ENCODE measurements around the gene MTHFD1.

MTHFD1 gene

GRCh38 chr14:64454671-64455070 is 66.5 kb downstream of the MTHFD1 start:
- no peak for DNase-seq

GRCh38 chr14:64459405-64460136 is 71.4 kb downstream of the MTHFD1 start:
- DNase-seq, result no peak

GRCh38 chr14:64461221-64461620 is 73.1 kb downstream of the MTHFD1 start:
- DNase-seq, result no peak

- DNase-seq, result no peak
Measured at GRCh38 chr14:64463195-64463594, 75.0 kb downstream of the MTHFD1 start.

GRCh38 chr14:64463873-64464272 is 75.7 kb downstream of the MTHFD1 start:
- no peak for DNase-seq

GRCh38 chr14:64464651-64465050 is 76.5 kb downstream of the MTHFD1 start:
- DNase-seq, result no peak

GRCh38 chr14:64465191-64465822 is 77.2 kb downstream of the MTHFD1 start, which contains the start of gene AKAP5:
TSS of gene AKAP5 (plus strand) at chr14:64465499. CDS start at chr14:64468395, 2,896 bp downstream.
- peak; percentile 94 for DNase-seq

- DNase-seq, result peak; percentile 26
Measured at GRCh38 chr14:64465831-64466554, 77.8 kb downstream of the MTHFD1 start.

- no peak for DNase-seq
Measured at GRCh38 chr14:64467101-64467500, 78.9 kb downstream of the MTHFD1 start.

GRCh38 chr14:64467566-64467965 is 79.4 kb downstream of the MTHFD1 start:
- DNase-seq, result no peak

GRCh38 chr14:64468451-64468850 is 80.3 kb downstream of the MTHFD1 start:
- no peak for DNase-seq

GRCh38 chr14:64474041-64474440 is 85.9 kb downstream of the MTHFD1 start:
- no peak for DNase-seq

- no peak for DNase-seq
Measured at GRCh38 chr14:64474698-64475097, 86.5 kb downstream of the MTHFD1 start.

- DNase-seq, result no peak
Measured at GRCh38 chr14:64475585-64476273, 87.6 kb downstream of the MTHFD1 start.

GRCh38 chr14:64476438-64476837 is 88.3 kb downstream of the MTHFD1 start:
- no peak for DNase-seq

- DNase-seq, result peak; percentile 3
Measured at GRCh38 chr14:64478634-64479250, 90.6 kb downstream of the MTHFD1 start.

- no peak for DNase-seq
Measured at GRCh38 chr14:64488590-64489099, 100.5 kb downstream of the MTHFD1 start.

- no peak for DNase-seq
Measured at GRCh38 chr14:64491637-64492036, 103.5 kb downstream of the MTHFD1 start.

GRCh38 chr14:64493455-64493854 is 105.3 kb downstream of the MTHFD1 start:
- no peak for DNase-seq

GRCh38 chr14:64495252-64495651 is 107.1 kb downstream of the MTHFD1 start:
- DNase-seq, result no peak

GRCh38 chr14:64496764-64497163 is 108.6 kb downstream of the MTHFD1 start:
- DNase-seq, result no peak

GRCh38 chr14:64500088-64500487 is 111.9 kb downstream of the MTHFD1 start:
- DNase-seq, result no peak

All from NCI-H2171 (cell line).